ENCODE data around the gene MOB3C. TPM values are rescaled to one million over a fixed set of nuclear protein-coding genes. Genes with fewer than 3 reads are reported as not detected.

Gene MOB3C
- total RNA-seq, 1 donor from 2014 or later, result 8.4 TPM

- Histone ChIP-seq H3K36me3 (ENCODE audit: control insufficient read depth, insufficient read depth, low read length) (no peaks in the 10 kb centered on the region), H3K27me3 (ENCODE audit: control insufficient read depth, insufficient read depth, low read length) (no peaks in the 10 kb centered on the region), H3K4me3 (ENCODE audit: low read depth, low read length) (no peak overlapping the region)
- peak; percentile 83 for DNase-seq (ENCODE audit: low read depth)
- no peak for TF ChIP-seq CTCF (IDR thresholded peaks at IDR 0.05; ENCODE audit: insufficient read depth, low read length, severe bottlenecking)
- FAIRE-seq, result no peak
Measured at GRCh38 chr1:46643368-46643775, 26.8 kb upstream of the MOB3C start.

GRCh38 chr1:46642115-46642680 is 25.6 kb upstream of the MOB3C start:
- no peak overlapping the region for H3K4me3 ChIP-seq (ENCODE audit: low read depth, low read length)
- FAIRE-seq (no peak), DNase-seq (ENCODE audit: low read depth) (no peak)
- H3K36me3 ChIP-seq (ENCODE audit: control insufficient read depth, insufficient read depth, low read length), result no peaks in the 10 kb centered on the region
- H3K27me3 ChIP-seq (ENCODE audit: control insufficient read depth, insufficient read depth, low read length), result no peaks in the 10 kb centered on the region
- TF ChIP-seq CTCF (IDR thresholded peaks at IDR 0.05; ENCODE audit: insufficient read depth, low read length, severe bottlenecking), result no peak

- H3K36me3 ChIP-seq (ENCODE audit: control insufficient read depth, insufficient read depth, low read length), result peaks cover 7% of the 10 kb centered on the region
- peak; percentile 84 for DNase-seq (ENCODE audit: low read depth)
- no peak for FAIRE-seq
- no peak overlapping the region for H3K4me3 ChIP-seq (ENCODE audit: low read depth, low read length)
- TF ChIP-seq CTCF (IDR thresholded peaks at IDR 0.05; ENCODE audit: insufficient read depth, low read length, severe bottlenecking), result no peak
- no peaks in the 10 kb centered on the region for H3K27me3 ChIP-seq (ENCODE audit: control insufficient read depth, insufficient read depth, low read length)
Measured at GRCh38 chr1:46639547-46639946, 22.9 kb upstream of the MOB3C start.

DNA sequence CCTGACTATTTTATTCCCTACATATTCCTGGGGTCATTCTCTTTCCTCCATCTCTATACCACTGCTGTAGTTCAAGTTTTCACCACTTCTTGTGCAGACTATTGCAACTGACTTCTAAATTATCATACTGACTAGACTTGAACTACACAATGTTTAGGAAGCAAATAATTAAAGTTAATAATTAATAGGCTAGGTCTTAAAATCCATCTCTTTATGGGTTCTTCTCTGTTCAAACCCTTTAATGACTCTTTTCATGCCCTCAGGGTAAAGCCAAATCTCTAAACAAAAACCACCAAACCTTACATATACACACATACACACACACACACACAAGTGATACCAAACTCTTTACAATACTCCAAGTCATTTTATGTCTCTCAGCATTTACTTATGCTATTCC is 22.3 kb upstream of the MOB3C start:
- Histone ChIP-seq H3K27me3 (ENCODE audit: control insufficient read depth, insufficient read depth, low read length) (no peaks in the 10 kb centered on the region), H3K36me3 (ENCODE audit: control insufficient read depth, insufficient read depth, low read length) (peaks cover 10% of the 10 kb centered on the region), H3K4me3 (ENCODE audit: low read depth, low read length) (no peak overlapping the region)
- FAIRE-seq (no peak), DNase-seq (ENCODE audit: low read depth) (no peak)
- TF ChIP-seq CTCF (IDR thresholded peaks at IDR 0.05; ENCODE audit: insufficient read depth, low read length, severe bottlenecking), result no peak

GRCh38 chr1:46637444-46638083 is 21.0 kb upstream of the MOB3C start:
- no peak overlapping the region for H3K4me3 ChIP-seq (ENCODE audit: low read depth, low read length)
- TF ChIP-seq CTCF (IDR thresholded peaks at IDR 0.05; ENCODE audit: insufficient read depth, low read length, severe bottlenecking), result no peak
- peaks cover 10% of the 10 kb centered on the region for H3K36me3 ChIP-seq (ENCODE audit: control insufficient read depth, insufficient read depth, low read length)
- FAIRE-seq, result no peak
- H3K27me3 ChIP-seq (ENCODE audit: control insufficient read depth, insufficient read depth, low read length), result no peaks in the 10 kb centered on the region
- no peak for DNase-seq (ENCODE audit: low read depth)

- FAIRE-seq (peak; percentile 40), DNase-seq (ENCODE audit: low read depth) (no peak)
- Histone ChIP-seq H3K27me3 (ENCODE audit: control insufficient read depth, insufficient read depth, low read length) (no peaks in the 10 kb centered on the region), H3K36me3 (ENCODE audit: control insufficient read depth, insufficient read depth, low read length) (peaks cover 10% of the 10 kb centered on the region), H3K4me3 (ENCODE audit: low read depth, low read length) (no peak overlapping the region)
- no peak for TF ChIP-seq CTCF (IDR thresholded peaks at IDR 0.05; ENCODE audit: insufficient read depth, low read length, severe bottlenecking)
Measured at GRCh38 chr1:46635205-46635604, 18.6 kb upstream of the MOB3C start.
